GM10248 (cell line): ENCODE results near the gene FER.

Source experiments
- CTCF ChIA-PET: fragments of 300-600 bp; sonication (Branson Sonifier 250); formaldehyde crosslinking; extraction: SDS; loops from one replicate; lab custom pipeline; 2021; ENCODE audit warnings: antibody characterized with exemption; lab: Yijun Ruan, JAX
- POLR2A ChIA-PET: fragments of 350-650 bp; sonication (Branson Sonifier 250); formaldehyde crosslinking; extraction: SDS; loops from one replicate; lab custom pipeline; 2020; ENCODE audit warnings: antibody characterized with exemption; lab: Yijun Ruan, JAX
- DNase-seq: peaks from one replicate; pipeline ENCODE4 v3.0.0; 2012; ENCODE audit errors: extremely low spot score
- CTCF ChIP-seq: IDR thresholded peaks from 2 replicates; pipeline ENCODE4 v1.5.1; 2012; ENCODE audit warnings: mild to moderate bottlenecking, low read depth; ENCODE audit errors: extremely low read depth, missing control alignments, control extremely low read depth

The FER gene

GRCh38 chr5:109191153-109191558 is 443.5 kb downstream of the FER start:
- TF ChIP-seq CTCF, result no peak
- DNase-seq, result no peak
- CTCF ChIA-PET, result no interaction called here
- POLR2A ChIA-PET, result no interaction called here

- no peak for DNase-seq
- TF ChIP-seq CTCF, result no peak
- ChIA-PET POLR2A (no interaction called here), CTCF (no interaction called here)
Observed at GRCh38 chr5:109192027-109192426, 444.3 kb downstream of the FER start.

- POLR2A ChIA-PET, result no interaction called here
- no peak for TF ChIP-seq CTCF
- DNase-seq, result no peak
- CTCF ChIA-PET, result interaction anchor here (0.9 to 1.5 kb wide), 2 partner anchors 14 to 30 kb away, joined by 3 to 4 read pairs; no protein-coding TSS in a partner anchor
Observed at GRCh38 chr5:109192555-109193281, 445.0 kb downstream of the FER start.

- POLR2A ChIA-PET, result no interaction called here
- TF ChIP-seq CTCF, result no peak
- DNase-seq, result no peak
- CTCF ChIA-PET, result no interaction called here
Observed at GRCh38 chr5:109195667-109196066, 448.0 kb downstream of the FER start.

- ChIA-PET POLR2A (no interaction called here), CTCF (no interaction called here)
- no peak for TF ChIP-seq CTCF
- no peak for DNase-seq
Observed at GRCh38 chr5:109196087-109196822, 448.6 kb downstream of the FER start.

GRCh38 chr5:109196823-109197160 is 449.1 kb downstream of the FER start:
- CTCF ChIA-PET, result interaction anchor here (1.0 kb wide), 1 partner anchor 12 kb away, joined by 3 read pairs; no protein-coding TSS in a partner anchor
- POLR2A ChIA-PET, result no interaction called here
- DNase-seq, result no peak
- no peak for TF ChIP-seq CTCF
